AG09309 (cell line): ENCODE results near the gene ZCCHC18.
A peak's percentile ranks its signal among the peaks of the same experiment; 100 is the strongest.
"Not testable (repeated sequence)": the region's sequence is repeated elsewhere in the genome, so short reads cannot be mapped to it uniquely, and the experiment has no call there.

Source experiments
- DNase-seq: peaks from one replicate; pipeline ENCODE4 v3.0.0-alpha.2; 2010; ENCODE audit warnings: low read depth
- H3K4me3 ChIP-seq: 2 replicates; pipeline ENCODE4 v1.5.1; 2011; ENCODE audit warnings: mild to moderate bottlenecking, low read depth, low read length, moderate library complexity; ENCODE audit not compliant: control insufficient read depth
- CTCF ChIP-seq: IDR thresholded peaks from 2 replicates; pipeline ENCODE4 v1.5.1; 2011; ENCODE audit warnings: mild to moderate bottlenecking, low read depth, low read length, inconsistent platforms; ENCODE audit not compliant: insufficient read depth, control insufficient read depth; ENCODE audit errors: missing control alignments

The ZCCHC18 gene

GRCh38 chrX:104112326-104112951 is at the start of gene ZCCHC18:
ZCCHC18 (plus strand) TSS chrX:104112523; CDS start chrX:104114112, 1,589 bp downstream.
- TF ChIP-seq CTCF, result no peak
- no peak for DNase-seq
- peak within 1 kb of the TSS; percentile 58 for H3K4me3 ChIP-seq

GRCh38 chrX:104062636-104063035 is 49.7 kb upstream of the ZCCHC18 start:
- DNase-seq, H3K4me3 ChIP-seq: not testable (repeated sequence)

- H3K4me3 ChIP-seq, DNase-seq: not testable (repeated sequence)
Observed at GRCh38 chrX:104075778-104076445, 36.4 kb upstream of the ZCCHC18 start, which contains the start of gene TMSB15C. TMSB15C (minus strand) TSS chrX:104076236.

- DNase-seq, H3K4me3 ChIP-seq: not testable (repeated sequence)
Observed at GRCh38 chrX:104077854-104078253, 34.5 kb upstream of the ZCCHC18 start.

- no peak for DNase-seq
Observed at GRCh38 chrX:104084063-104084462, 28.3 kb upstream of the ZCCHC18 start.

GRCh38 chrX:104084534-104085277 is 27.6 kb upstream of the ZCCHC18 start:
- H3K4me3 ChIP-seq, result no peak overlapping the region
- no peak for TF ChIP-seq CTCF
- DNase-seq, result no peak

More at GRCh38 chrX:104084063-104084462, 28.3 kb upstream of the ZCCHC18 start:
- no peak for TF ChIP-seq CTCF
- no peak overlapping the region for H3K4me3 ChIP-seq

GRCh38 chrX:104085477-104085876 is 26.8 kb upstream of the ZCCHC18 start:
- no peak for DNase-seq
- no peak overlapping the region for H3K4me3 ChIP-seq
- TF ChIP-seq CTCF, result no peak

GRCh38 chrX:104085919-104086318 is 26.4 kb upstream of the ZCCHC18 start:
- no peak overlapping the region for H3K4me3 ChIP-seq
- DNase-seq, result no peak
- no peak for TF ChIP-seq CTCF
